SH-SY5Y (cell line): ENCODE measurements around the gene SPECC1L.

ENCODE experiments used
- GATA2 ChIP-seq: IDR thresholded peaks from 2 replicates; pipeline ENCODE4 v1.6.1; 2011; ENCODE audit warnings: mild to moderate bottlenecking, low read depth, low read length
- GATA3 ChIP-seq: IDR thresholded peaks from 2 replicates; pipeline ENCODE4 v1.6.1; 2011; ENCODE audit warnings: low read depth, mild to moderate bottlenecking, low read length, moderate library complexity

DNA sequence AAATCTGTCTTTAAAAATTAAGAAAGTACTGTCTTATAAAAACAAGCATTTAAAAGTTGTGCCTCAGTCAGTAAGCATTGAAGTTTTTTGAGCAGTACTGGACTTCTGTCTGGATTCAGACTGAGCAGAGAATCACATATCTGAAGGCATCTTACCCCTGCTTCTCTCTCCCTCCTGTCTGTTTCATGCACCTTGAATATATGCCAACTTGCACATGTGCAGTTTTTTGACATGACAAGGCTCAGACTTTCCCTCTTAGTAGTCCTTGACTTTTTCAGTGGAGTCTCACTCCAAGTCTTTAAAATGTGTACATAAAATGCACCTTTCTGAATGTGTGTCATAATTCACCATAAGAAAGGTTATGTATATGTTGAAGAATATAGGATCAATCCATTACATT, 19.8 kb downstream of the SPECC1L start:
- no peak for TF ChIP-seq GATA3
- no peak for TF ChIP-seq GATA2
